NK-92 (cell line): Measurements from ENCODE around the gene PRKACA.

Source experiments
- DNase-seq: peaks from one replicate; lab custom pipeline; 2025; ENCODE audit not compliant: unreplicated experiment; lab: John Stamatoyannopoulos, UW

PRKACA gene

DNA sequence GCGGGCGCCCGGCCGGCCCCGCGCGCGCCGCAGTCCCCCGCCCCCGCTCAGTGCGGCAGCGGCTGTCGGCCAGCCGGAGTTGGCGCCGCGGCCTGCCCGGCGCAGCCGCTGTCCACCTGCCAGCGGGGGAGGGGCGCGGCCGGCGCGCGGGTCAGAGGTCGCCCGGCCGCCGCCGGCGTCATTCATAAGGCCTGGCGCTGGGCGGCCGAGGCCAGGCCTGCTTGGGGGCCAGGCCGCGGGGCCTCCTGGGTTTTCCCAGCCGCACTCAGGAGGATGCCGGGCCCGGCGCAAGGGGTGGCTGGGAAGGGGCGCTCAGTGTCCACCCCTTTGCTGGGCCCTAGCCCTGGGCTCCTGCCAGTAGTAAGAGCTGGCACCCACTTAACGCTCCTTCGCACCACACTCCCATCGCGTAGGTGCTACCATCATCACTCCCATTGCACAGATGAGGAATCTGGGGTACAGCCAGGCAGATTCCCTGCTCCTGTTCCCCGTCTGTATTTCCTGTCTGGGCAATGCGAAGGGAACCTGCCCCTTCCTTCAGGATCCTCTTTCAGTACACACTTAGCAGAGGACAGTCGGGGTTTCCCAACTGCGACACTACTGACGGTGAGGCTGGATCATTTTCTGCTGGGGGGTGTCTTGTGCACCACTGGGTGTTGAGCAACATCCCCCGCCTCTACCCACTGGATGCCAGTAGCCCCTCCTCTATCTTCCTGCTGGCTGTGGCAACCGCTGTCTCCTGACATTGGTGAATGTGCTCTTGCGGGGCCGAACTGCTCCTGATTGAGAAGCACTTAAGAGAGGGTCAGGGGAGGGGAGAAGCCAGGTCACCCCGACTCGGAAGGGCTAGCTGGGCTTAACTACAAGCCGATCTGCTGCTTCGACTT lies 846 bp upstream of the PRKACA start:
- DNase-seq: no peak

DNA sequence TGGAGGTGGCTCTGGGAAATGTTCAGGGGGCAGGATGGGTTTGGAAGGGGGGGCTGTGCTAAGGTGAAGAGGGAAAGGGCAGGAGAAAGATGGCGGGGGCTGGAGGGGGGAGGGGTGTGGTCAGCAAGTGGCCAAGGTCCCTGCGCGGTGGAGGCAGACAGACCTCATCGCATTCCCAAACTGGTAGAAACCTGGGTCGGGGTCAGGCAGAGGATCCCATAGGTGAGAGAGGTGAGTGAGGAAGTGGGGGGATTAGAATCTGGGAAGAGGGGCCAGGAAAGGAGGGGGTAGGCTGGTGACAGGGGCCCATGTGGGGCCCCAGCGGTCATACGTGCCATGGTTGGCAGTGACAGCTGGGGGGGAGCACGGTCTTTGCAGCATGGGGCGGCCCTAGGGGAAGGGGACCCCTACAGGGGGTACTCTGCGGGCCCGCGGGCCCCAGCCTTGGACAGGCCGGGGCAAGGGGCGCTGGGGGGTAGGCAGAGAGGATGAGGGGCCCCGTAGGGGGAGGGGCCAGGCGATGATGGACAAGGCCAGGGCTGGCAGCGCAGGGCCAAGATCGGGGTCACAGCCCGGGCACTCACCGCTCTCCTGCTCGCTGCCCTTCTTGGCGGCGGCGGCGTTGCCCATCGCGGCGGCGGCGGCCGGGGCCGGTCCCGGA lies 514 bp downstream of the PRKACA start:
- DNase-seq: no peak

DNA sequence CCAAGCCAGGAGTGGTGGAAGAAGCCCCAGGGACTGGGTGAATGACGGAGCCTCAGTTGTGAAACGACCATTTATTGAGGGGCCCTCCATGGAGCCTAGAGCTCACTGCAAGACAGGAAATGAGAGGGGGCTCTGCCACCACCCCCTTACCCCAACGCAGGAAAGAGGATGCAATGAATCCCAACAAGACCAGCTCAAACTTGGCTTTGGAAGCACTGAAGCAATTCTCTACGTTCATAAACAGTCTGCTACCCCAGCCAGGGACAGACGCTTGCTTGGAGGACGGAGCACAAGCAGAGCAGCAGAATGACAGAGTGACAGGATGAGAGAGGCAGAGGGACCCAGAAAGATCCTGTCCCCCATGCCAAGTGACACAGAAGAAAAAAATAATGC lies 1.0 kb downstream of the PRKACA start:
- DNase-seq: no peak

DNA sequence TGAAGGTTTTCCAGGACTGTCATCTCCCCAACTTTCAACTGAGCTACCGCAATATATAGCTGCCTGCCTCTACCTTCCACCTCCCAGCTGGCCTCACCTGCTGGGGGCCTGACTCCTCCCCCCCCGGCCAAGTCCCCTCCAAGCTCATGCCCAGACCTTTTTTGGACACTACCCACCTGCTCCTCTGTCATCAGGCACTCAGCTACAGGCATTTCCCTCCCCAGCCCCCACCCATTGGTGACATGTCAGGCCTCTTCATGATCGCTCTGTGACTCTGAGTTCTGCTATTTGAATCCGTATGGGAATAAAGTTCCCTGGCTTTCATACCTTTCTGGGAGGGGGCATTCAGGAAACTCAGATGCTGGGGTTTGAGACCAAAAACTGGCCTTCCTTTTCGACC lies 1.8 kb downstream of the PRKACA start:
- no peak for DNase-seq

DNA sequence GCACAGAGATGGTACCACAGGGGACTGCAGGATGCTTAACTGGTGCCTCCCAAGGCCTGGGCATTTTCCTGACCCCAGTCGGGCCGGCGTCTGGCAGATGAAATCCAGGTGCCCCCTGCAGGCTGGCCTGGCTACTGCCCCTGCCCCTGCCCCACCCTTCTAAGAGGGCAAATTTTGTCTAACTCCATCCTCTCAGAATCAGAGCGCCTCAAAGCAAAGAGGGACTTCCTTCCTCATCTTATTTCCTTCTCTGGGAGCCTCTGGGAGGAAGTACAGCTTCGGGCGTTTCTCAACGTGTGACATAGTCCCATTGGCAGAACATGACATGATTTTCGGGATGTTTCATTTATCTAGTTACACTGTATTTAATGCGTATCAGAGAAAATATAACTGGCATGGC lies 2.7 kb downstream of the PRKACA start:
- DNase-seq: no peak

DNA sequence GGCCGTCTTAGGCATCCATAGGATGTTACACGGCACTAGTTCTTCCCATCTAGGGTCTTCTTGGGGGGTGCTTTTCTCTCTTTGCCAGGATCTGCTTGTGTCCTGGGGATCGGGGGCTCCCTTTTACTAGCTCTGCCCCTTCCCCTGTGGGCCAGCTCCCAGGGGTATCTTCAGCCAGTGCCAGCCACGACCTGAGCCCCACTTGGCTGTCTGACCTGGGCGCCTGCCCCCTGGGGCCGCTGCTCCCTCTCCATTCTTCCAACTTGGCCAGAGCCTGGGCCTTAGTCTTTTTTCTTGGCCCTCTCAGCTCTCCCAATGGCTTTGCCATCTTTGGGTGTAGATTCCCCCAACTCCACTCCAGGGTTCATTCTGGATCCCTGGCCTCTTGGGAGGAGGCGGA lies 3.1 kb downstream of the PRKACA start:
- no peak for DNase-seq

DNA sequence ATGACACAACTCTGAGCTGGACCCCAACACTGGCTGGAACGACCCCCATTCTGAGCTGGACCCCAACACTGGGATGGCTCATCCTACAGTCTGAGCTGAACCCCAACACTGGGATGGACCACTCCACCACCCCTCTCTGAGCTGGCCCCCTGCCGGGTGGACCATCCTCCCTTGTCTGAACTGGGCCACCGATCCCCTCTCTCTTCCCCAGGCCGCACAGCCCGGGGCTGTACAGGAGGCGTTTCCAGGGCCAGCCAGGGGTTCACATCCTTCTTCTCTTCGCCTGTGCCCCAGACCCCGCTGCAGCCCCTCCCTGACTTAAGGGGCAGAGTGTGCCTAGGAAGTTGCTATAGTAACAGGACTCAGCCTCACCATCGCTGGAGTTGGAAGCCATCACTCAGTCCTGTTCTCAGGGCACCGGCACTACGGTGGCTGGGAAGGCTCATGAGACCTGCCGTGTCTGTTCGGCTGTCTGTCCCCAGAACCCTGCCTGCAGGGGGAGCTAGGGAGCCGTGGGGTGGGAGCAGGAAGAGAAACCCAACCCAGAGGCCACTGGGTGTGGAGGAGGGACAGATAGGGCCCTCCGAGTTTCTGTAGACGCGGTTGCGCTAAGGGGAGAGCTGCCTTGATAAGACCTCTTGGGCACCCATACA lies 3.7 kb downstream of the PRKACA start:
- DNase-seq: no peak

DNA sequence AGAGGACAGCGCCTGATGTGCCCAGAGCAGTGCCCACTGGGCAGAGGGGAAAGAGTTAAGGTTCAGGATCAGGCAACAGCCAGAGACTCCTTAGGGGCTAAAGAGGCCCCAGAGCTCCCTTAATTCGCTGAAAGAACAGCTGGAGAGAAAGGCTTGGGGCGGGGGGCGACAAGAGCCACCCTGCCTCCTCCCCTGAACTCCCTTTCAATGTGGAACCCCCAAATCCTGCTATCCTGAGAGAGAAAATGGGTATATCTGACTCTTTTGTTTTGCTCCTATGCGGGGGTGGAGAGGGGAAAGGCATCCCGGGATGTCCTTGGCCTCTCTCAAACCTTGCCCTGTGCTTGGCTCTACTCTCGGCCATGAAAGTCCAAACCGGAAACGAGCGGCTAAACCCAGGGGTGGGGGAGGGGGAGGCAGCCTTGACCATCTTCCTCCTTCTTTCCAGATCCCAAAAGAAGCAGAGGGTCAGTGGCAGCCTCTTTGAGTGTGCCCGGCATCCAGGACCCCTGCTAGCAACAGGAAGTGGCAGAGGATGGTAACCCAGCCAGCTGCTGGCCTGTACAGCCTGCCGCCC lies 4.7 kb downstream of the PRKACA start:
- no peak for DNase-seq

DNA sequence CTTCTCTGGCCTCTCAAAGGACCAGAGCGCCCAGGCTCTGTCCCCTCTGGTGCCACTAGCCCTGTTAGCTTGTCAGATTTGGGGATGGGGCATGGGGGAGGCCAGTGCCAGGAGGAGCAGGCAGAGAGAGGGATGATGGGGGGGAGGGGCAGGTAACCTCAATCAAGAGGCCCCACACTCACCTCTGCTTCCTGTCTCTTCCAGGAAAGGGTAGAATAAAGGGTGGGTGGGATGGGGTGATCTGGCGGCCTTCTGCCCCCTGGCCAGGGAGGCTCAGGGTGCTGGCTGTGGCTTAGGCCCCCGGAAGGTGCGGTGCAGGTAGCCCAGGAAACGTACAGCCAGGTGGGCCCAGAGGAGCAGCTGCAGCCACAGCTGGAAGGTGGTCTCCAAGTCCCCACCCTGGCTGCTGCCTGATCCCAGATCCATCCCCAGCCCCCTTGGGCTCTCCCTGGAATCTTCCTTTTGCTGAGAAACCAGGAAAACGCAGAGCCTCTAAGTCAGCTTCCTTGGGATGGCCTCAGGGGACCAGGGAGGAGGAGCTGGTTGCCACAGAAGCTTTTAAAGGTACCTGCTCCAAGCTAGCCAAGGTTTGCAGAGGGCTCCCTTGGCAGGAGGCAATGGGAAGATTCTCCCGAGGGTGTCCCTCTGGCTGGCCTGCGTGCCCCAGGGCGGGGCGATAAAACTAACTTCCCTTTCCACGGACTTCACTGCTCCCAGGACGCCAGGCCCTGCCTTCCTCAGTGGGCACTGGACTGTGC lies 5.3 kb downstream of the PRKACA start:
- DNase-seq: no peak

DNA sequence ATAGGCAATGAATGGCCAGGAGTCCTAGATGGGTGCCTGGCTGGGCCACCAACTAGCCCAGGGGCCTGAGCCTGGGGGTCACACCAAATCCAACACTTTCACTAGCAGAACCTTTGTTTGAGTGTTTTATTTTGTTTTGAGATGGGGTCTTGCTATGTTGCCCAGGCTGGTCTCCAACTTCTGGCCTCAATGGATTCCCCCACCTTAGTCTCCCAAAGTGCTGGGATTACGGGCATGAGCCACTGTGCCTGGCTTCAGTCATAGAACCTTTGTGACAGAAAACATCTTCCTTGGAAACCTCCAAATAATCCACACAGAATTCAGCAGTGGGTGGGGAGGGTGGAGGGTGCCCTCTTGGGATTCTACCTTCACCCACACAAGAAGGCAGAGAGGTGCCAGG lies 6.1 kb downstream of the PRKACA start:
- DNase-seq: no peak

DNA sequence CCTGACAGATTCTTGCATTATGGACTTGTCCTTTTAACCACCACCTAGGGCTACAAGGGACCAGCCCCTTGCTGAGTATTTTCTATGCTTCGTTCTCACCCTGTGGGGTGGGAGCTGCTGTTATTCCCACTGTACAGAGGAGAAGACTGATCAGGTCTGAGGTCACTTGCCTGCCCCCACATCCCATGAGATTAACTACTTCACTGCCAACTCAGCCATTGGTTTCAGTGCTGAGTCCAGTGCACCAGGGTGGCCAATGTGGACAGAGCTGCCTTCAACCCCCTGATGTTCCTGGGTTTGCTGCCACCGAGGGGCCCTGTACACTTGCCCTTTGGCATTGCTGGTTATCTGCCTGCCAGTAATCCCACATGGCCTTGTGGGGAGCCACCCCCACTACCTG lies 6.9 kb downstream of the PRKACA start:
- no peak for DNase-seq

DNA sequence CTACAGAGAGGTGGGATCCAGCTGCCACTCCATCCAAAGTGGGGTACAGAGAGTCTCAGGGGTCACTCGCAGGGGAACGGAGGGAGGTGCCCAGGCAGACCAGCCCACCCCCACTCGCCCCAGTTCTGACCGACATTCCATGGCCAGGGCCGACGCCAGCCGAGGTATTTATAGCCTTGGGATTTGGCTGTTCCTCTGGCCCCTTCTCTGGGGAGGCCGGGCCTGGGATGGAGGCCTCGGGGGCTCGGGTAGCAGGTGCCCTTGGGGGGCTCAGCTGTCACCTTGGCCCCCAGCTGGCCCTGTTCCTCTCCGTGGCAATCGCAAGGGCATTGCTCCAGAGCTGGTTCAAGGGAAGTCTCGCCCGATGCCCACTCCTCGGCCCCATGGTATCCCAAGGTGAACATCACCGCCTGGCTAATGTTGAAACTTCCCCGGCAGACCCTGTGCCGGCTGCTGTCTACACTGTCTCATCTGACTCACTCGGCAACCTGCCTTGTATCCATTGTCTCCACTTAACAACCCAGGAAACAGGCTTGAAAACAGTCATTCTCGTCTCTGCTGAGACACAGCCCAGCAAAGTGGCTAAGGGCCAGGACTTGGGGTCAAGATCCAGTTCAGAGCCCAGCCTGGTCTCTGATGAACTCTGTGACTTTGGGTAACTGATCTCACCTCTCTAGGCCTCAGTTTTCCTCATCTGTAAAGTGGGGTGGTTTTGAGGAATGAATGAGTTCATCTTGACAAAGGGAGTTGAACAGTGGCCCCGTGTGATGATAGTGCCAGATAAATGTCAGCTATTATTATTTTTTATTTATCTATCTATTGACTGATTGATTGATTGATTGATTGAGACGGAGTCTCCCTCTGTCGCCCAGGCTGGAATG lies 9.7 kb downstream of the PRKACA start:
- no peak for DNase-seq

DNA sequence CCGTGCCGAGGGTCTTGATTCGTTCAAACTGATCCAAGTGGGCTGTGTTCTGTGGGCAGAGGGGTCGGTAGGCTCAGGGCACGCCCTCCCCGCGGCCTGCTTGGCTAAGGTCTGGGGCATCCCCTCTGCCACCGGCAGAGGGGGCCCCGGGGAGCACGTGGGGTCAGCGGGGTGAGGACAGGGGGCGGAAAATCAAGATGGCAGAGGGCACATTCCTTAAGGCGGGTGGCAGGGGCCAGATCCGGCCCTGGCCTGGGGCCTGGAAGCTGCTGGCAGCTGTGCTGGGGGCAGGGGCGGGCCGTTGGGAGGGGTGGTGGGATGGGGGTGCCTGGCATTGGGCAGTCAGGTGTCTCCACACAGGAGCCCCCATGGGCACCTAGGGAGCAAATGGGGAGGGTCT lies 10.7 kb downstream of the PRKACA start:
- DNase-seq: no peak

DNA sequence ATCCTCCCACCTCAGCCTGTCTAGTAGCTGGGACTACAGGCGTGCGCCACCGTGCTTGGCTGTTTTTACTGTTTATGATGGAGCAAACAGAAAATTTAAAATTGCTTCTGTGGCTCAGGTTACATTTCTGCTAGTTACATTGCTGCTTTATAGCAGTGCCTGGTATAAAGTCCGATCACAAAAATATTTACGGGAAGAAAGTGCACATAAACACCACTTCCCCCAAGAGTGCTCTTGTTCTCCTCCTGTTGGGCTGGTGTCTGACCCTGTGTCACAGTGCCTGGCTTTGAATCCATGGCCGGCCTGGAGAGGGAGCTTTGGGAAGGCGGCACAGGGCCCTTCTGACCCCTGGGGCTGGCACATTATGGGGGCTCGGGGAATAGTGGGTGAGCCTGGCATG lies 11.9 kb downstream of the PRKACA start:
- no peak for DNase-seq

DNA sequence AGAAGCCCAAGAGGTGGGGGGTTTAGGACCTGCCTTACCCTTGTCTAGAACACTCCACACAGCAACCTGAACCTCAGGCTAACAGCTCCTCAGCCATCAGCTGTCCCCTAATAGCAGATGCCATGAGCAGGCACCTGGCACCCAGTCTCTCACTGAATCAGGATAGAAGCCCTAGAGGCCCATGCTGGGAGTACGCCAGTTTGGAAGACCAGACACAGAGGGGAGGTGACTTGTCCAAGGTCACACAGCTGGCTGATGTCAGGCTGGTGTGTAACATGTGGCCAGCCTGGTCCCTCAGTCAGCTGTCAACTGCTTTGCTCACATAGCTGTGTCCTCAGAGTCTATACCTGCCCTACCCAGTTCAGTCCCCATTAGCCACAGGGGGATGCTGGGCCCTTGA lies 14.3 kb downstream of the PRKACA start:
- no peak for DNase-seq

DNA sequence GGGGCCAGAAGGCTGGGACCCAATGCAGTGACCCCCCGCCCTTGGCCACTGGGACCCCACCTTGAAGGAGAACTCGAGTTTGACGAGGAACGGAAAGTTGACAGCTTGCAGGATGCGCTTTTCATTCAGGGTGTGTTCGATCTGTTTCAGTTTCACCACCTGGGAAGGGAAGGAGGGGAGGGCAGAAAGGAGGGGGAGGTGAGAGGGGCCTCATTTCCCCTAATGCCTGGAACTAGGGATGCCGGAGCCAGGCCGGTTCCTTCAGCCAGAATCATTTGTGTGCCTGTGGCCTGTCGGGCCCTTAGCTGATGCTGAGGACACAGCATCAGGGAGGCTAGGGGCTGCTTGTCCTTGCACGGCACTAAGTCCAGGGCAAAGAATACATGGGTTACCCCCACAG lies 14.8 kb downstream of the PRKACA start:
- no peak for DNase-seq

DNA sequence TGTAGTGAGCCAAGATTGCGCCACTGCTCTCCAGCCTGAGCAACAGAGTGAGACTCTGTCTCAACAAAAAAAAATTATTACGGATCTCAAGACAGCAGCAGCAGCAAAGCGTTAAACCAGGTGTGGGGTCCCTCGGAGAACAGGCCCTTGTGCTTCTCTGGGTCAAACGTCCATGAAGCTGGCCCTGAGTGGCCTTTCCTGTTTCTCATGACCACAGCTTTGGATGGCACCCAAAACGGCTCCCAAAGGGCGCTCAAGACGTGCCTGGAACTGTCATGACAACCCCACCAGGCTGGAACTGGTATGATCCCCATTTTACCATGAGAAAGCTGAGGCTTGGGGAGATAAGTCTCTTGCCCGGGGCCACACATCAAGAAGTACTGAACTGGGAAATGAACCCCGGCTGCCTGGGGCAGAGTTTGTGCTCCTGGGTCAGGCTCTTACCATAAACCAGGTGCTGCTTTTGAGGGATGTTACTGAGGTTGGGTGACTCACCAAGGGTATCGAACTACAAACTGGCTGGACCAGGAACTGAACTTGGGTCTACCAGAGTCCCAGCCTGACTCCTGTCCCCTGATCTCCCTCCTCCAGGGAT lies 15.4 kb downstream of the PRKACA start:
- no peak for DNase-seq

DNA sequence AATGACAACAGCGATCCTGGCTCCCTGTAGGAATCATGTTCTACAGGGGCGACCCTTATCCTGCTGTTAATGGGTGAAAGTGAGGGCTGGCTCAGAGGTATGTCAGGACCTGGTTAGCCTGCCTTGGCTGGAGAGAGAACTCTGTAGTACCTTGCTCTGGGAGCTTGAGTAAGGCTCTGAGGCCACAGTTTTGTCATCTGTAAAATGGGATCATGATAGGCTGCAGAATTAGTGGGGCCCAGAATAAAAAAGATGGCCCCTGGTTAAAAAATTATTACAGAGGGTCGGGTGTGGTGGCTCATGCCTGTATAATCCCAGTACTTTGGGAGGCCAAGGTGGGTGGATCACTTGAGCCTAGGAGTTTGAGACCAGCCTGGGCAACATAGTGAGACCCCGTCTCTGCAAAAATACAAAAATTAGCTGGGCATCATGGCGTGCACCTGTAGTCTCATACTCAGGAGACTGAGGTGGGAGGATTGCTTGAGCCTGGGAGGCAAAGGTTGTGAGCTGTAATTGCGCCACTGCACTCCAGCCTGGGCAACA lies 16.5 kb downstream of the PRKACA start:
- DNase-seq: no peak

DNA sequence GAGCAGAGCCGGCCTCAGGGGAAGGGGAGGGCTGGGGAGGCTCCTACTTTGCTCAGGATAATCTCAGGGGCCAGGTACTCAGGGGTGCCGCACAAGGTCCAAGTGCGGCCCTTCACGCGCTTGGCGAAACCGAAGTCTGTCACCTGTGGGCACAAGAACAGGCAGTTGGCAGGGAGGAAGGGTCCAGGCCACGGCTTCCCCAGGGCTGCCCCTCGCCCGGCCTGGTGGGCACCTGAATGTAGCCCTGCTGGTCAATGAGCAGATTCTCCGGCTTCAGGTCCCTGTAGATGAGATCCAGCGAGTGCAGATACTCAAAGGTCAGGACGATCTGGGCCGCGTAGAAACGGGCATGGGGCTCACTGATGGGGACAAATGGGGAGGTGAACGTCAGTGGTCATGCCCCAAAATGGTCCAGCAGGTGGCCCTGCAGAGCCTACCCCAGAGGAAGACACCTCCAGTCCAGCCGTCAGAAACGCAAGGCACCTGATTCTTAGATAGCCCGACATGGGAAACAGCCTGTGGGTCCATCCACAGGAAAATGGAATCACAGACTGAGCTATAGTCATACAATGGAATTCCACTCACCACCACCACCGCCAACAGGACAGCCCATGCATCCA lies 19.9 kb downstream of the PRKACA start:
- DNase-seq: no peak
